K562 (cell line): ENCODE data around the gene RHBG. TPM values are rescaled to one million over a fixed set of nuclear protein-coding genes. Genes with fewer than 3 reads are reported as not detected.

Source experiments
- CBFA2T3 ChIP-seq: fragments of 450-650 bp; IDR thresholded peaks from 2 replicates; pipeline ENCODE4 v1.6.1; 2017
- CCNT2 ChIP-seq: IDR thresholded peaks from 2 replicates; pipeline ENCODE4 v1.6.1; 2011; ENCODE audit warnings: borderline replicate concordance, low read depth, mild to moderate bottlenecking, moderate library complexity, mixed read lengths, low read length; ENCODE audit not compliant: insufficient read length; ENCODE audit errors: extremely low read depth
- ELF4 ChIP-seq: fragments of 450-650 bp; formaldehyde crosslinking; IDR thresholded peaks from 2 replicates; pipeline ENCODE4 v1.4.0; 2022; ENCODE audit warnings: missing genetic modification characterization
- ETV6 ChIP-seq, 3 experiments: fragments of 150-350 bp in 1 of 3; sonication (generic) in 1 of 3; formaldehyde crosslinking in 1 of 3; IDR thresholded peaks; 2 replicates each; pipeline versions ENCODE4 v1.6.1 to v1.8.0; 2014 to 2022; ENCODE audit warnings: borderline replicate concordance in 2 of 3, low read depth in 2 of 3, antibody characterized with exemption in 1 of 3, low read length in 1 of 3, mild to moderate bottlenecking in 1 of 3, missing genetic modification reagents in 1 of 3
- GABPB1 ChIP-seq: sonication (generic); formaldehyde crosslinking; IDR thresholded peaks from 2 replicates; pipeline ENCODE4 v1.8.0; 2022; ENCODE audit warnings: mild to moderate bottlenecking, missing genetic modification reagents
- NFATC3 ChIP-seq: fragments of 450-650 bp; IDR thresholded peaks from 2 replicates; pipeline ENCODE4 v1.6.1; 2017; ENCODE audit warnings: mild to moderate bottlenecking
- PML ChIP-seq: IDR thresholded peaks from 2 replicates; pipeline ENCODE4 v1.6.1; 2012; ENCODE audit warnings: low read length, inconsistent platforms
- RB1 ChIP-seq: fragments of 450-650 bp; IDR thresholded peaks from 2 replicates; pipeline ENCODE4 v1.6.1; 2017; ENCODE audit warnings: low read depth, mild to moderate bottlenecking
- SLC30A9 ChIP-seq: fragments of 250-450 bp; sonication (Bioruptor Pico); IDR thresholded peaks from 2 replicates; pipeline ENCODE4 v1.8.0; 2022; ENCODE audit warnings: mild to moderate bottlenecking, moderate library complexity
- STAG1 ChIP-seq: sonication (generic); formaldehyde crosslinking; IDR thresholded peaks from 2 replicates; pipeline ENCODE4 v1.5.0; 2020; ENCODE audit warnings: missing genetic modification reagents, borderline replicate concordance
- TBP ChIP-seq: optimal IDR thresholded peaks from 2 replicates; pipeline ENCODE3; 2011; ENCODE audit warnings: low read depth, low read length, improper control_type of control experiment
- ZNF75A ChIP-seq: fragments of 450-650 bp; formaldehyde crosslinking; IDR thresholded peaks from 2 replicates; pipeline ENCODE4 v1.4.0; 2020; ENCODE audit warnings: mild to moderate bottlenecking
- polyA plus RNA-seq, 8 experiments: library from polyadenylated mRNA; depleted of rRNA in 4 of 8; stranded (reverse) in 5 of 8; unstranded in 3 of 8; fragments of >200 nt; fragmentation: Nextera tagmentation in 2 of 8; fragmentation: Illumina TruSeq in 1 of 8; extraction: Ambion mirVana in 2 of 8; extraction: Trizol in 1 of 8; gene quantifications; 2 replicates each; pipeline versions ENCODE4 v1.2.1 to v1.2.3, GENCODE V29; 2011 to 2014; ENCODE audit warnings: inconsistent platforms in 1 of 8, missing spikeins in 1 of 8
- total RNA-seq, 7 experiments: library from RNA; depleted of rRNA in 6 of 7; stranded (reverse); fragments of >200 nt in 6 of 7; fragmentation: Illumina TruSeq in 2 of 7; extraction: Trizol in 2 of 7; gene quantifications; 2 replicates each; pipeline versions ENCODE4 v1.2.1 to v1.2.3, GENCODE V29; 2011 to 2021; ENCODE audit warnings: low replicate concordance in 1 of 7
- TF ChIP-seq, protein P1 (sequence below): fragments of 450-650 bp; IDR thresholded peaks from 2 replicates; pipeline ENCODE4 v1.6.1; 2016; ENCODE audit warnings: mild to moderate bottlenecking
- TF ChIP-seq, protein P2 (sequence below), 2 experiments: fragments of 450-650 bp in 1 of 2; sonication (generic) in 1 of 2; formaldehyde crosslinking in 1 of 2; IDR thresholded peaks; 2 replicates each; pipeline versions ENCODE4 v1.7.1 to v1.9.0; 2016 to 2022; ENCODE audit warnings: inconsistent platforms in 1 of 2, mild to moderate bottlenecking in 1 of 2, missing genetic modification reagents in 1 of 2
- TF ChIP-seq, protein P3 (sequence below): sonication (generic); formaldehyde crosslinking; IDR thresholded peaks from 2 replicates; pipeline ENCODE4 v1.9.0; 2022; ENCODE audit warnings: mild to moderate bottlenecking, missing genetic modification reagents

RHBG gene
- total and polyA plus RNA-seq, 9 of the 15 experiments (the other 6 are each of a cell fraction or from before 2014, with no cell fraction given) = not detected

DNA sequence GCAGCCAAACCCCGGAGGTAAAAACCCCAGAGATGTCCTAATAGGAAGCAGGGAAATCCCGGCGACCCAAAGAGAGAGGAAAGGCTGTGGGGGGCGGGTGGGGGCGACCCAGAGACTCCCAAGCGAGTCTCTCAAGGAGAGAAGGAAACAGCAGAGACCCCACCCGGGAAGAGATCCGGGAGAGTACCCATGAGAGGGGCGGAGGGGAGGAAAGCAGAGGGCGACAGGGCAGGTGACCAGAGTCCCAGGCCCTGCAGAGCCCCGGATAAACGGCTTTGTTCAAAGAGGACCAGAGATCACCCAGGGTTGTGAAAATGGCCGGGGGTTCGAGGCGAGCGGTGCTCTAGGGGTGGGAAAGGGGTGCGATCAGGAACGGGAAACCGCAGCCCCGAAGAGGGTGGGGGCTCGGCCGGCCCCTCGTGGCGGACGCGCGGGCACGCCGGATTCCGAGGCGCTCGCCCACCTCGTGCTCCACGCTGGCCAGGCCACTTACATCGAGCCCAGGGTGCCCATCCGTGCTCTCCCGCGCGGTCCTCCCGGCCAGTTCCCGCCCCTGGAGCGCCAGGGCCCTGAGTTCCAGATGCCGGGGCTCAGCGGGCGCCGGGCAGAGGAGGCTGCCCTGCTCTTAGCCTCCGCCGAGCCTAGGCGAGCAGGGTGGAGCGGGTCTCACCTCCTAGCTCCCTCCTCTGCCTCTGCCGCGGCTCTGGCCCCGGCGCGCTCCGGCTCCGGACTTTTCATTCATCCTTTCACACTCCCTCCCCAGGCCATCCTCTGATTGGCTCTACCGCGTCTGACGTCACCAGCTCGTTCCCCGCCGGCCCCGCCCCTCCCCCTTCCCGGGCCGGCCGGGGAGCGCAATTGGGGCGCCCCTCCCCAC is 52.3 kb downstream of the RHBG start (continued):
- TF ChIP-seq, protein P1, sequence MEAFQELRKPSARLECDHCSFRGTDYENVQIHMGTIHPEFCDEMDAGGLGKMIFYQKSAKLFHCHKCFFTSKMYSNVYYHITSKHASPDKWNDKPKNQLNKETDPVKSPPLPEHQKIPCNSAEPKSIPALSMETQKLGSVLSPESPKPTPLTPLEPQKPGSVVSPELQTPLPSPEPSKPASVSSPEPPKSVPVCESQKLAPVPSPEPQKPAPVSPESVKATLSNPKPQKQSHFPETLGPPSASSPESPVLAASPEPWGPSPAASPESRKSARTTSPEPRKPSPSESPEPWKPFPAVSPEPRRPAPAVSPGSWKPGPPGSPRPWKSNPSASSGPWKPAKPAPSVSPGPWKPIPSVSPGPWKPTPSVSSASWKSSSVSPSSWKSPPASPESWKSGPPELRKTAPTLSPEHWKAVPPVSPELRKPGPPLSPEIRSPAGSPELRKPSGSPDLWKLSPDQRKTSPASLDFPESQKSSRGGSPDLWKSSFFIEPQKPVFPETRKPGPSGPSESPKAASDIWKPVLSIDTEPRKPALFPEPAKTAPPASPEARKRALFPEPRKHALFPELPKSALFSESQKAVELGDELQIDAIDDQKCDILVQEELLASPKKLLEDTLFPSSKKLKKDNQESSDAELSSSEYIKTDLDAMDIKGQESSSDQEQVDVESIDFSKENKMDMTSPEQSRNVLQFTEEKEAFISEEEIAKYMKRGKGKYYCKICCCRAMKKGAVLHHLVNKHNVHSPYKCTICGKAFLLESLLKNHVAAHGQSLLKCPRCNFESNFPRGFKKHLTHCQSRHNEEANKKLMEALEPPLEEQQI = no peak
- TF ChIP-seq NFATC3 (peak; percentile 95), ELF4 (CRISPR knock-in tag) (0 out of 2 replicates have a peak, but pooled peaks have one; percentile 6), SLC30A9 (CRISPR knock-in tag) (no peak), PML (no peak), CCNT2 (no peak), GABPB1 (peak; percentile 77), STAG1 (peak; percentile 69; the same call in 1 of the 2 replicates), ZNF75A (CRISPR knock-in tag) (no peak), RB1 (peak; percentile 70), ETV6 (IDR thresholded peaks at IDR 0.05; ENCODE audit: borderline replicate concordance in 1 of 2, low read depth in 2 of 2, low read length in 1 of 2) (no peak), ETV6 (CRISPR knock-in tag; IDR thresholded peaks at IDR 0.05; ENCODE audit: borderline replicate concordance) (peak; percentile 35; the same call in 1 of the 2 replicates), CBFA2T3 (no peak), TBP (peak; percentile 90)
- TF ChIP-seq, protein P2, sequence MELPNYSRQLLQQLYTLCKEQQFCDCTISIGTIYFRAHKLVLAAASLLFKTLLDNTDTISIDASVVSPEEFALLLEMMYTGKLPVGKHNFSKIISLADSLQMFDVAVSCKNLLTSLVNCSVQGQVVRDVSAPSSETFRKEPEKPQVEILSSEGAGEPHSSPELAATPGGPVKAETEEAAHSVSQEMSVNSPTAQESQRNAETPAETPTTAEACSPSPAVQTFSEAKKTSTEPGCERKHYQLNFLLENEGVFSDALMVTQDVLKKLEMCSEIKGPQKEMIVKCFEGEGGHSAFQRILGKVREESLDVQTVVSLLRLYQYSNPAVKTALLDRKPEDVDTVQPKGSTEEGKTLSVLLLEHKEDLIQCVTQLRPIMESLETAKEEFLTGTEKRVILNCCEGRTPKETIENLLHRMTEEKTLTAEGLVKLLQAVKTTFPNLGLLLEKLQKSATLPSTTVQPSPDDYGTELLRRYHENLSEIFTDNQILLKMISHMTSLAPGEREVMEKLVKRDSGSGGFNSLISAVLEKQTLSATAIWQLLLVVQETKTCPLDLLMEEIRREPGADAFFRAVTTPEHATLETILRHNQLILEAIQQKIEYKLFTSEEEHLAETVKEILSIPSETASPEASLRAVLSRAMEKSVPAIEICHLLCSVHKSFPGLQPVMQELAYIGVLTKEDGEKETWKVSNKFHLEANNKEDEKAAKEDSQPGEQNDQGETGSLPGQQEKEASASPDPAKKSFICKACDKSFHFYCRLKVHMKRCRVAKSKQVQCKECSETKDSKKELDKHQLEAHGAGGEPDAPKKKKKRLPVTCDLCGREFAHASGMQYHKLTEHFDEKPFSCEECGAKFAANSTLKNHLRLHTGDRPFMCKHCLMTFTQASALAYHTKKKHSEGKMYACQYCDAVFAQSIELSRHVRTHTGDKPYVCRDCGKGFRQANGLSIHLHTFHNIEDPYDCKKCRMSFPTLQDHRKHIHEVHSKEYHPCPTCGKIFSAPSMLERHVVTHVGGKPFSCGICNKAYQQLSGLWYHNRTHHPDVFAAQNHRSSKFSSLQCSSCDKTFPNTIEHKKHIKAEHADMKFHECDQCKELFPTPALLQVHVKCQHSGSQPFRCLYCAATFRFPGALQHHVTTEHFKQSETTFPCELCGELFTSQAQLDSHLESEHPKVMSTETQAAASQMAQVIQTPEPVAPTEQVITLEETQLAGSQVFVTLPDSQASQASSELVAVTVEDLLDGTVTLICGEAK (IDR thresholded peaks at IDR 0.05) = no peak
- TF ChIP-seq, protein P2 (CRISPR knock-in tag; IDR thresholded peaks at IDR 0.05) = 0 out of 2 replicates have a peak, but pooled peaks have one; percentile 28
- TF ChIP-seq, protein P3, sequence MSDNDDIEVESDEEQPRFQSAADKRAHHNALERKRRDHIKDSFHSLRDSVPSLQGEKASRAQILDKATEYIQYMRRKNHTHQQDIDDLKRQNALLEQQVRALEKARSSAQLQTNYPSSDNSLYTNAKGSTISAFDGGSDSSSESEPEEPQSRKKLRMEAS (CRISPR knock-in tag) = peak; percentile 96
